Type B pancreatic cell (in vitro differentiated cells): ENCODE data around the gene MDM2. TPM values are rescaled to one million over a fixed set of nuclear protein-coding genes. Genes with fewer than 3 reads are reported as not detected.
"Not testable (repeated sequence)": the region's sequence is repeated elsewhere in the genome, so short reads cannot be mapped to it uniquely, and the experiment has no call there.

Source experiments
- DNase-seq: peaks from one replicate; pipeline ENCODE4 v3.0.0; 2021; ENCODE audit warnings: mixed read lengths; ENCODE audit not compliant: unreplicated experiment; ENCODE audit errors: extremely low spot score
- H3K27ac Mint-ChIP-seq: 2 replicates; pipeline ENCODE4 v1.8.0; 2021; ENCODE audit warnings: mild to moderate bottlenecking, mixed read lengths
- H3K27me3 Mint-ChIP-seq: 2 replicates; pipeline ENCODE4 v1.8.0; 2021; ENCODE audit warnings: mixed read lengths
- H3K36me3 Mint-ChIP-seq: 2 replicates; pipeline ENCODE4 v1.8.0; 2021; ENCODE audit warnings: mixed read lengths
- H3K4me1 Mint-ChIP-seq: one replicate; pipeline ENCODE4 v1.8.0; 2021; ENCODE audit warnings: mixed read lengths; ENCODE audit not compliant: unreplicated experiment
- H3K4me3 Mint-ChIP-seq: 2 replicates; pipeline ENCODE4 v1.8.0; 2021; ENCODE audit warnings: mild to moderate bottlenecking, mixed read lengths
- H3K9me3 Mint-ChIP-seq: 2 replicates; pipeline ENCODE4 v1.8.0; 2021; ENCODE audit warnings: mixed read lengths
- total RNA-seq: library from RNA; stranded (reverse); gene quantifications from 2 replicates; pipeline ENCODE4 v1.2.1, GENCODE V29; 2021; ENCODE audit warnings: low replicate concordance
- TF ChIP-seq, protein P1 (sequence below): fragments of 200-600 bp; sonication (generic); conservative IDR thresholded peaks from 2 replicates; pipeline ENCODE4 v1.5.0; 2021; ENCODE audit warnings: antibody characterized with exemption, mild to moderate bottlenecking

The MDM2 gene
- total RNA-seq, 1 donor from 2014 or later, result 162 TPM

DNA sequence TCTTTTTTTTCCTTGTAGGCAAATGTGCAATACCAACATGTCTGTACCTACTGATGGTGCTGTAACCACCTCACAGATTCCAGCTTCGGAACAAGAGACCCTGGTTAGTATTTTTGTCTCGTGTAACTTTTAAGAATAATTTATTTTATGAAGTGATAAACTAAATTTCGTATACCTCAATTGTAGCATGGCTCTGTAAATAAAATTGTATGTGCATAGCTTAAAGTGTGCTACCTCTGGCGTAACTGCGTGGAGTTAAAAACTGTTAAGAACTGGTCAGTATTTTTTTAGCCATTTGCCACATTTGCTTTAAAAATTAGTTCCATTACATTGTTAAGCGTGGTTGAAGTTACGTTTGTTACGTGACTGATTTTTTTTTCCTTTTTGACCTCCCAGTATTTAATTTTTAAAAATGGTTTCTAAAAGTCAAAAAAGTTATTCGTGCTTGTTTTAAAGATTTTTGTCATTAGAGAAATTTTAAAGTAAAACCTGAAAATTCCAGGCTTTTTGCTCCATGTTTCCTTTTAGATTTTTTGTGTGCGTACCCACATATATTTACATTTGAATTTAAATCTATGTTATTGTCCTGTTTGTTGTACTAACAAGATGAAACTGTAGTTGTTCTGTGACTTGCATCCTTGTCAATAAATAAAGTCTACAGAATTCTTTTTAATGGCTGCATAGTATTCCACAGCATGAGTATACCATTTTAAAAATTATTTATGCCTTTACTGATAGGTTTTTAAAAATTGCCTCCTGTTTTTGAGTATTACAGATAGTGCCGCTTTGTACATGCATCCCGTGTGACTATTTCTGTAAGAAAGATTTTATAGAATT is 1.4 kb downstream of the MDM2 start:
- Mint-ChIP-seq H3K4me1 (peaks cover 16% of the 10 kb centered on the region), H3K36me3 (peaks cover 24% of the 10 kb centered on the region), H3K27ac (peak overlapping the region; percentile 99), H3K9me3 (no peaks in the 10 kb centered on the region), H3K27me3 (no peaks in the 10 kb centered on the region), H3K4me3 (peak overlapping the region; percentile 99)
- no peak for DNase-seq
- TF ChIP-seq, protein P1, sequence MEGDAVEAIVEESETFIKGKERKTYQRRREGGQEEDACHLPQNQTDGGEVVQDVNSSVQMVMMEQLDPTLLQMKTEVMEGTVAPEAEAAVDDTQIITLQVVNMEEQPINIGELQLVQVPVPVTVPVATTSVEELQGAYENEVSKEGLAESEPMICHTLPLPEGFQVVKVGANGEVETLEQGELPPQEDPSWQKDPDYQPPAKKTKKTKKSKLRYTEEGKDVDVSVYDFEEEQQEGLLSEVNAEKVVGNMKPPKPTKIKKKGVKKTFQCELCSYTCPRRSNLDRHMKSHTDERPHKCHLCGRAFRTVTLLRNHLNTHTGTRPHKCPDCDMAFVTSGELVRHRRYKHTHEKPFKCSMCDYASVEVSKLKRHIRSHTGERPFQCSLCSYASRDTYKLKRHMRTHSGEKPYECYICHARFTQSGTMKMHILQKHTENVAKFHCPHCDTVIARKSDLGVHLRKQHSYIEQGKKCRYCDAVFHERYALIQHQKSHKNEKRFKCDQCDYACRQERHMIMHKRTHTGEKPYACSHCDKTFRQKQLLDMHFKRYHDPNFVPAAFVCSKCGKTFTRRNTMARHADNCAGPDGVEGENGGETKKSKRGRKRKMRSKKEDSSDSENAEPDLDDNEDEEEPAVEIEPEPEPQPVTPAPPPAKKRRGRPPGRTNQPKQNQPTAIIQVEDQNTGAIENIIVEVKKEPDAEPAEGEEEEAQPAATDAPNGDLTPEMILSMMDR, result no peak

DNA sequence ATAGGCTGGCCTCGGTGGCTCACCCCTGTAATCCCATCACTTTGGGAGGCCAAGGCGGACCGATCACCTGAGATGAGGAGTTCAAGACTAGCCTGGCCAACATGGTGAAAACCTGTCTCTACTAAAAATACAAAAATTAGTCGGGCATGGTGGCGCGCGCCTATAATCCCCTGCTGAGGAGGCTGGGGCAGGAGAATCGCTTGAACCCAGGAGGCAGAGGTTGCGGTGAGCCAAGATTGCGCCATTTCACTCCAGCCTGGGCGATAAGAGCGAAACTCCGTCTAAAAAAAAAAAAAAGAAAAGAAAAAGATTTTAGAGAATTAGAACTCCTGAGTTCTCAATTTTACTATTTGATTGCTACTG is 2.0 kb downstream of the MDM2 start:
- Mint-ChIP-seq H3K36me3 (peaks cover 26% of the 10 kb centered on the region), H3K4me3 (peak overlapping the region; percentile 99), H3K4me1 (peaks cover 17% of the 10 kb centered on the region), H3K27ac (peak overlapping the region; percentile 26)
- not testable (repeated sequence) for H3K9me3 Mint-ChIP-seq, DNase-seq, H3K27me3 Mint-ChIP-seq

DNA sequence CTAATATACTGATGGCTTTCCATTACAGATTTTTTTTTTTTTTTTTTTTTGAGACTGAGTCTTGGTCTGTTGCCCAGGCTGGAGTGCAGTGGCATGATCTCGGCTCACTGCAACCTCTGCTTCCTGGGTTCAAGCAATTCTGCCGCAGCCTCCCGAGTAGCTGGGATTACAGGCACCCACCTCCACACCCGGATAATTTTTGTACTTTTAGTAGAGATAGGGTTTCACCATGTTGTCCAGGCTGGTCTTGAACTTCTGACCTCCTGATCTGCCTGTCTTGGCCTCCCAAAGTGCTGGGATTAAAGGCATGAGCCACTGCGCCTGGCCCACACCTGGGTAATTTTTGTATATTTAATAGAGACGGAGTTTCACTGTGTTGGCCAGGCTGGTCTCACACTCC is 3.6 kb downstream of the MDM2 start:
- Mint-ChIP-seq H3K4me3 (peak overlapping the region; percentile 83), H3K27ac (peak overlapping the region; percentile 76), H3K4me1 (peaks cover 19% of the 10 kb centered on the region), H3K36me3 (peaks cover 34% of the 10 kb centered on the region)
- not testable (repeated sequence) for DNase-seq, H3K27me3 Mint-ChIP-seq, H3K9me3 Mint-ChIP-seq

DNA sequence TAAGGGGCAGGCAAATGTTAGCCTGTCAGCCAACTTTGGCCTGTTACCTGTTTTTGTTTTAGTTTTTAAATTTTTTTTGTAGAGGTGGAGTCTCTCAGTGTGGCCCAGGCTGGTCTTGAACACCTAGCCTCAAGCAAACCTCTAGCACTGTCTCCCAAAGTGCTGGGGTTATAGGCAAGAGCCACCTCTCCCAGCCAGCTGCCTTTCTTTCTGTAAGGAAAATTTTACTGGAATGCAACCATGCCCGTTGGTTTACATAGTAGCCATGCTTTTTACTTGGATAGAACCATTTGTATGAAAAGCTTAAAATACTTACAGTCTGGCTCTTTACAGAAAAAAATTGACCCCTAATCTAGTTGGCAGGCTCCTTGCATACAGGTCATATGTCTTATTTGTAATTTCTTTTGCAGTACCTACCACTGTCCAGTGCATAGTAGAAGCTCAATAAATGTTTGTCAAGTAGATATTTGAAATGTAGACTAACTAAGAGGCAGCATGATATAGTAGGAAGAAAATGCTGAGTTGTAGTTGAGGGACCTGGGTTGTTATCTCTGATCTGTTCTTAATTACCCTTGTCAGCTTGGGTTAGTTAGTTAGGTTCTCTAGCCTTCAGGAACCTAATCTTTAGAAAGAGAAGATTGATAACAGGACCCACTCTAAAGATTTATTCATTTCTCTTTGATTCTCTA is 4.7 kb downstream of the MDM2 start:
- TF ChIP-seq, protein P1, result no peak
- DNase-seq, result no peak
- H3K9me3 Mint-ChIP-seq, result no peaks in the 10 kb centered on the region
- H3K4me3 Mint-ChIP-seq, result peak overlapping the region; percentile 80
- no peaks in the 10 kb centered on the region for H3K27me3 Mint-ChIP-seq
- H3K27ac Mint-ChIP-seq, result peak overlapping the region; percentile 81
- H3K36me3 Mint-ChIP-seq, result peaks cover 40% of the 10 kb centered on the region
- peaks cover 19% of the 10 kb centered on the region for H3K4me1 Mint-ChIP-seq

DNA sequence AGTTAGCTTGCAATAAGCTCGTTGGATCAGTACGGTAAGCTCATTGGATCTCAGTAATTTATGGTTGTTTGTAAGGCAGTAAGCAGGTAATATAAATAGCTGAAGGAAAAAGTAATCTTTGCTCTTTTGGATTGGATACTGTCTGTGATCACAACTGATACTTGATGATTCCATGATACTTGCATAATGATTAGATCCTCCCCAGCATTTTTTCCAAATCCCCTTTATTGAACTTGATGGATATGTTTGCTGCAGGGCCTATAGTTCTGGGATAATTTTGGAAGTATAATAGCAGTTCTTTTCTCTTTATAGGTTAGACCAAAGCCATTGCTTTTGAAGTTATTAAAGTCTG is 5.2 kb downstream of the MDM2 start:
- Mint-ChIP-seq H3K9me3 (no peaks in the 10 kb centered on the region), H3K27ac (peak overlapping the region; percentile 81), H3K27me3 (no peaks in the 10 kb centered on the region), H3K36me3 (peaks cover 40% of the 10 kb centered on the region), H3K4me1 (peaks cover 19% of the 10 kb centered on the region), H3K4me3 (peak overlapping the region; percentile 80)
- TF ChIP-seq, protein P1, result no peak
- DNase-seq, result no peak

DNA sequence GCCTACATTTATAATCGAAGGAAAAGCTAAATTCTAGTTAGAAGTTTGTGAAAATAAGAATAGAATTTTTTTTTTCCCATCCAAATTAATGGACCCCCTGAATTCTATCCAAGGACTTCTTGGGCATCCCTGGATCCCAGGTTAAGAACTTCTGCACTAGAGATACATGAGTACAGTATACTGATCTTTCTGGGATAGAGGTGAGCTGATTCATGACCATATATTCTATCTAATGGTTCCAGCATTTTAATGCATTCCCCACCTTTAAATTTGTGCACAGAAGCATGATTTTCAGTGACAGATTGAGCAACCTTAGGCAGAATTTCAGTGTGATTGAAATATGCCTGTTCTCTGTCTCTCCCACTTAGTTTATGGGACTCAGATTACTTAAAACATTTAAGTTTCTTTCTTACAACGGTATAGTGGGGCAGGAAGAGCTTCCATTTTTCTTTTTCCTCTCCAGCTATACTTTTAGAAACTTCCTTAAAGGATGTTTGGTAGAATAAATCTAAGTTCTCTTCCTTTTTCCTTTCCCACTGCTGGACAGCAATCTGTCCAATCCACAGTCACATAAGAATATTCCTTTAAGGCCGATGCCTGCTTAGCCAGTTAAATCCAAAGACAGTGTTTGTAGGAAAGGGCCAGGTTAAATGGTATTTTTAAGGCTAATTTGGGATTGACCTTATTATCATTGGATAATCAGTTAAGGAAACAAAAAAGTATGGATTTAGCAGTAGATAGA is 6.7 kb downstream of the MDM2 start:
- peak overlapping the region; percentile 25 for H3K27ac Mint-ChIP-seq

More for the DNA sequence above, 6.7 kb downstream of the MDM2 start:
- Mint-ChIP-seq H3K4me3 (peak overlapping the region; percentile 2), H3K4me1 (peaks cover 19% of the 10 kb centered on the region), H3K27me3 (no peaks in the 10 kb centered on the region), H3K9me3 (no peaks in the 10 kb centered on the region), H3K36me3 (peaks cover 39% of the 10 kb centered on the region)
- TF ChIP-seq, protein P1, result no peak
- no peak for DNase-seq
